Endothelial cell of umbilical vein (primary cell): Measurements from ENCODE around the gene SMAD1. TPM values are rescaled to one million over a fixed set of nuclear protein-coding genes. Genes with fewer than 3 reads are reported as not detected.

Source experiments
- BruUV-seq: library from RNA; stranded (reverse); fragments of 400-500 nt; replicated peaks from 2 replicates; lab custom pipeline; 2021; lab: Mats Ljungman, UMichigan
- CTCF ChIA-PET: fragments of 300-600, 350-600 bp; sonication (Branson Sonifier 250); formaldehyde crosslinking; loops from one replicate; lab custom pipeline; 2021; ENCODE audit warnings: antibody characterized with exemption, inconsistent platforms; lab: Charles Lee
- POLR2A ChIA-PET: fragments of 300-600, 350-600 bp; sonication (Branson Sonifier 250); formaldehyde crosslinking; loops from one replicate; lab custom pipeline; 2021; ENCODE audit warnings: antibody characterized with exemption, inconsistent platforms; lab: Charles Lee
- DNase-seq: peaks from one replicate; pipeline ENCODE4 v3.0.0-alpha.2; 2011; ENCODE audit warnings: low read depth, low spot score
- FAIRE-seq: peaks from 2 replicates; lab custom pipeline; 2011; peaks lifted over from hg19 to GRCh38; lab: Jason Lieb, UNC
- H2AFZ ChIP-seq: 2 replicates; pipeline ENCODE4 v1.6.0; 2012; ENCODE audit warnings: low read depth, low read length, control low read depth, inconsistent platforms
- H3K27ac ChIP-seq: 2 replicates; pipeline ENCODE4 v1.5.1; 2011; ENCODE audit warnings: low read depth, mild to moderate bottlenecking, control low read depth, low read length, moderate library complexity; ENCODE audit not compliant: insufficient read depth
- H3K27me3 ChIP-seq, 2 experiments: 2 replicates each; pipeline versions ENCODE4 v1.6.0 to v1.6.1; 2011; ENCODE audit warnings: low read length in 2 of 2, mixed read lengths in 1 of 2; ENCODE audit not compliant: control insufficient read depth in 2 of 2, insufficient read depth in 2 of 2
- H3K36me3 ChIP-seq, 2 experiments: 2 replicates in 1 of 2; 3 replicates in 1 of 2; pipeline ENCODE4 v1.5.1; 2011; ENCODE audit warnings: low read length in 2 of 2, mild to moderate bottlenecking in 1 of 2, moderate library complexity in 1 of 2; ENCODE audit not compliant: control insufficient read depth in 2 of 2, insufficient read depth in 2 of 2; ENCODE audit errors: extremely low read depth in 1 of 2
- H3K4me1 ChIP-seq: 3 replicates; pipeline ENCODE4 v1.5.1; 2011; ENCODE audit warnings: mild to moderate bottlenecking, low read length; ENCODE audit not compliant: control insufficient read depth, insufficient read depth; ENCODE audit errors: extremely low read depth
- H3K4me2 ChIP-seq: 2 replicates; pipeline ENCODE4 v1.6.1; 2011; ENCODE audit warnings: low read length, control low read depth, mixed read lengths; ENCODE audit not compliant: insufficient read depth
- H3K4me3 ChIP-seq, 3 experiments: fragments of 200-600 bp in 1 of 3; sonication (generic), shearing (Covaris generic) in 1 of 3; replicated peaks in 1 of 3; 2 replicates each; pipeline ENCODE4 v1.5.1; 2011 to 2016; ENCODE audit warnings: control low read depth in 3 of 3, low read length in 3 of 3, mild to moderate bottlenecking in 2 of 3, inconsistent platforms in 1 of 3, low read depth in 1 of 3, moderate library complexity in 1 of 3; ENCODE audit not compliant: insufficient read depth in 1 of 3
- H3K79me2 ChIP-seq: 2 replicates; pipeline ENCODE4 v1.6.0; 2012; ENCODE audit warnings: low read length, inconsistent platforms; ENCODE audit not compliant: control insufficient read depth, insufficient read depth
- H3K9ac ChIP-seq: replicated peaks from 2 replicates; pipeline ENCODE3; 2011; ENCODE audit warnings: low read length, control low read depth; ENCODE audit not compliant: insufficient read depth; ENCODE audit errors: extremely low read depth
- H3K9me1 ChIP-seq: replicated peaks from 3 replicates; pipeline ENCODE4 v1.6.0; 2011; ENCODE audit warnings: mild to moderate bottlenecking, low read length; ENCODE audit not compliant: control insufficient read depth, insufficient read depth; ENCODE audit errors: extremely low read depth
- H3K9me3 ChIP-seq: replicated peaks from 2 replicates; pipeline ENCODE4 v1.5.1; 2012; ENCODE audit warnings: low read length, inconsistent platforms; ENCODE audit not compliant: control insufficient read depth, insufficient read depth
- H4K20me1 ChIP-seq: replicated peaks from 2 replicates; pipeline ENCODE3; 2011; ENCODE audit warnings: mild to moderate bottlenecking, low read length; ENCODE audit not compliant: control insufficient read depth, insufficient read depth; ENCODE audit errors: extremely low read depth
- CTCF ChIP-seq, 2 donors: IDR thresholded peaks; 1 replicate in 1 of 2; 2 replicates in 1 of 2; pipeline ENCODE4 v1.5.1; 2011; ENCODE audit warnings: low read length in 2 of 2, mild to moderate bottlenecking in 2 of 2, moderate library complexity in 2 of 2, control low read depth in 1 of 2, inconsistent platforms in 1 of 2, low read depth in 1 of 2; ENCODE audit not compliant: insufficient read depth in 1 of 2; ENCODE audit errors: extremely low read depth in 1 of 2
- EZH2 ChIP-seq: IDR thresholded peaks from 2 replicates; pipeline ENCODE4 v1.6.1; 2012; ENCODE audit warnings: borderline replicate concordance, low read depth, mild to moderate bottlenecking, moderate library complexity, low read length, inconsistent platforms; ENCODE audit not compliant: severe bottlenecking
- FOS ChIP-seq: IDR thresholded peaks from 2 replicates; pipeline ENCODE4 v1.6.1; 2011; ENCODE audit warnings: mild to moderate bottlenecking, low read length, moderate library complexity, borderline replicate concordance; ENCODE audit not compliant: insufficient read depth
- GATA2 ChIP-seq: IDR thresholded peaks from 2 replicates; pipeline ENCODE4 v1.7.0; 2011; ENCODE audit warnings: low read depth, mild to moderate bottlenecking, moderate library complexity, mixed read lengths, low read length; ENCODE audit not compliant: insufficient read length, insufficient read depth
- JUN ChIP-seq: IDR thresholded peaks from 2 replicates; pipeline ENCODE4 v1.6.1; 2011; ENCODE audit warnings: borderline replicate concordance, low read depth; ENCODE audit not compliant: insufficient read length, insufficient read depth
- MAX ChIP-seq: IDR thresholded peaks from 2 replicates; pipeline ENCODE4 v1.6.1; 2011; ENCODE audit not compliant: insufficient read depth, insufficient read length
- MYC ChIP-seq: IDR thresholded peaks from one replicate; pipeline ENCODE4 v1.6.1; 2011; ENCODE audit warnings: mild to moderate bottlenecking, low read depth, low read length
- POLR2A ChIP-seq: IDR thresholded peaks from 2 replicates; pipeline ENCODE4 v1.6.1; 2012; ENCODE audit warnings: low read depth, mild to moderate bottlenecking, control low read depth, low read length
- POLR2AphosphoS5 ChIP-seq: IDR thresholded peaks from 2 replicates; pipeline ENCODE4 v1.6.1; 2012; ENCODE audit warnings: low read depth, mild to moderate bottlenecking, control low read depth, low read length, moderate library complexity; ENCODE audit not compliant: insufficient read depth
- dilution Hi-C: fragments of 300-500 bp; cut with MboI; formaldehyde crosslinking; loops from one replicate; pipeline ENCODE4 v1.15.0; 2019; ENCODE audit warnings: low sequenced_read_pairs; ENCODE audit not compliant: extremely low pct_ligation_motif_present
- intact Hi-C: fragments of 100-400 bp; cut with micrococcal nuclease; formaldehyde crosslinking; loops from one replicate; pipeline ENCODE4 v1.10.0; 2022
- polyA plus RNA-seq, 4 experiments: library from polyadenylated mRNA; depleted of rRNA in 3 of 4; stranded (reverse) in 3 of 4; unstranded in 1 of 4; fragments of >200 nt; gene quantifications; 2 replicates each; pipeline versions ENCODE4 v1.2.1 to v1.2.3, GENCODE V29; 2011 to 2012; ENCODE audit warnings: missing spikeins in 1 of 4
- total RNA-seq: library from RNA; stranded (reverse); gene quantifications from 2 replicates; pipeline ENCODE4 v1.2.3, GENCODE V29; 2021

Gene SMAD1
- total and polyA plus RNA-seq, 2 donors (not counting 3 experiments of a cell fraction or from before 2014, with no cell fraction given): 101 to 116 TPM

DNA sequence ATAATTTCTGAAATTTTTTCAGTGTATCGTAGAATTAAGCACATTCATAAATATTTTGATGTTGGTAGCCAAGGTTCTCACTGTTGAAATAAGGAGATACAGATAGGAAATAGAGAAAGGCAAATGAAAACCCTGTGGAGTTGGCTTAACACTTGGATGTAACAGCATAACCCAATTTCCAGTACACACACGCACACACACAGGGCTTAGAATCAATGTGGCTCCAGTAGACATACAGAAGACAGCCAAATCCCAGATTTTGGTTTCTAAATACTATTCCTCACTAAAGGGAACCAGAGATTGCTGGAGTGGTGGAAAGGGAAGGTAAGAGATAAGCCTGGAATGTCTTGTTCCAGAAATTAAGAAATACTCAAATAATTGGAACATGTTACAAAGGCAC is 54.4 kb downstream of the SMAD1 start:
- Histone ChIP-seq H3K79me2 (peaks cover 36% of the 10 kb centered on the region), H3K27me3 (no peaks in the 10 kb centered on the region), H3K9ac (no peak overlapping the region), H4K20me1 (no peaks in the 10 kb centered on the region), H3K9me1 (no peaks in the 10 kb centered on the region), H3K9me3 (no peaks in the 10 kb centered on the region), H3K4me1 (peaks cover 8% of the 10 kb centered on the region), H3K4me2 (no peak overlapping the region), H3K36me3 (peaks cover 0 to 2% of the 10 kb centered on the region in 2 experiments), H3K4me3 (no peak overlapping the region), H2AFZ (no peak overlapping the region), H3K27ac (no peak overlapping the region)
- intact Hi-C loops: no loop called here
- dilution Hi-C loops: no loop called here
- no TSS peak for BruUV-seq
- no peak for DNase-seq
- CTCF ChIA-PET: no interaction called here
- TF ChIP-seq MAX (no peak), CTCF (IDR thresholded peaks at IDR 0.05; ENCODE audit: extremely low read depth in 1 of 2, insufficient read depth in 1 of 2, low read depth in 1 of 2, low read length in 2 of 2) (no peak), GATA2 (no peak), POLR2A (no peak), EZH2 (no peak), JUN (no peak), POLR2AphosphoS5 (no peak), MYC (no peak), FOS (no peak)
- POLR2A ChIA-PET: no interaction called here
- FAIRE-seq: no peak
